HEK293 (cell line): ENCODE measurements around the gene DGAT2L6.
A peak's percentile ranks its signal among the peaks of the same experiment; 100 is the strongest.

Experiments
- AEBP2 ChIP-seq: fragments of 450-650 bp; formaldehyde crosslinking; IDR thresholded peaks from 2 replicates; pipeline ENCODE4 v1.5.1; 2016; ENCODE audit warnings: missing biosample characterization, missing genetic modification characterization, borderline replicate concordance
- GFI1B ChIP-seq: fragments of 450-650 bp; formaldehyde crosslinking; IDR thresholded peaks from 2 replicates; pipeline ENCODE4 v1.5.1; 2016; ENCODE audit warnings: missing biosample characterization, missing genetic modification characterization
- KLF16 ChIP-seq: fragments of 450-650 bp; formaldehyde crosslinking; IDR thresholded peaks from 2 replicates; pipeline ENCODE4 v1.5.1; 2017; ENCODE audit warnings: missing biosample characterization, missing genetic modification characterization
- KLF8 ChIP-seq: fragments of 450-650 bp; formaldehyde crosslinking; IDR thresholded peaks from 2 replicates; pipeline ENCODE4 v1.5.1; 2016; ENCODE audit warnings: missing biosample characterization, missing genetic modification characterization
- PRDM1 ChIP-seq: fragments of 450-650 bp; formaldehyde crosslinking; IDR thresholded peaks from 2 replicates; pipeline ENCODE4; 2016; ENCODE audit warnings: missing biosample characterization, missing genetic modification characterization
- TSHZ1 ChIP-seq: fragments of 450-650 bp; formaldehyde crosslinking; IDR thresholded peaks from 2 replicates; pipeline ENCODE4 v1.5.1; 2016; ENCODE audit warnings: missing biosample characterization, missing genetic modification characterization, borderline replicate concordance
- YY2 ChIP-seq: fragments of 450-650 bp; formaldehyde crosslinking; IDR thresholded peaks from 2 replicates; pipeline ENCODE4 v1.5.1; 2016; ENCODE audit warnings: missing biosample characterization, missing genetic modification characterization
- ZBTB1 ChIP-seq: fragments of 450-650 bp; formaldehyde crosslinking; IDR thresholded peaks from 2 replicates; pipeline ENCODE4 v1.5.1; 2016; ENCODE audit warnings: missing biosample characterization, missing genetic modification characterization
- ZBTB17 ChIP-seq: fragments of 450-650 bp; formaldehyde crosslinking; IDR thresholded peaks from 2 replicates; pipeline ENCODE4 v1.5.1; 2016; ENCODE audit warnings: missing biosample characterization, missing genetic modification characterization
- ZBTB48 ChIP-seq: fragments of 450-650 bp; formaldehyde crosslinking; IDR thresholded peaks from 2 replicates; pipeline ENCODE4 v1.5.1; 2016; ENCODE audit warnings: missing biosample characterization, missing genetic modification characterization
- ZNF18 ChIP-seq: fragments of 450-650 bp; formaldehyde crosslinking; IDR thresholded peaks from 2 replicates; pipeline ENCODE4 v1.5.1; 2016; ENCODE audit warnings: missing biosample characterization, missing genetic modification characterization
- ZNF2 ChIP-seq: fragments of 450-650 bp; formaldehyde crosslinking; IDR thresholded peaks from 2 replicates; pipeline ENCODE4 v1.5.1; 2016; ENCODE audit warnings: missing biosample characterization, missing genetic modification characterization
- ZNF221 ChIP-seq: fragments of 450-650 bp; formaldehyde crosslinking; IDR thresholded peaks from 2 replicates; pipeline ENCODE4 v1.5.1; 2017; ENCODE audit warnings: missing biosample characterization, missing genetic modification characterization, borderline replicate concordance
- ZNF274 ChIP-seq, 2 experiments: fragments of 200-500 bp in 1 of 2; fragments of 450-650 bp in 1 of 2; sonication (Bioruptor generic) in 1 of 2; formaldehyde crosslinking in 1 of 2; IDR thresholded peaks; 2 replicates each; pipeline versions ENCODE4 v1.5.1 to v1.6.1; 2014 to 2016; ENCODE audit warnings: borderline replicate concordance in 1 of 2, inconsistent platforms in 1 of 2, low read length in 1 of 2, missing biosample characterization in 1 of 2, missing genetic modification characterization in 1 of 2
- ZNF335 ChIP-seq: fragments of 450-650 bp; formaldehyde crosslinking; conservative IDR thresholded peaks from 2 replicates; pipeline ENCODE4 v1.5.1; 2016; ENCODE audit warnings: missing biosample characterization, missing genetic modification characterization
- ZNF362 ChIP-seq: fragments of 450-650 bp; formaldehyde crosslinking; IDR thresholded peaks from 2 replicates; pipeline ENCODE4 v1.5.1; 2016; ENCODE audit warnings: missing biosample characterization, missing genetic modification characterization
- ZNF366 ChIP-seq: fragments of 450-650 bp; formaldehyde crosslinking; conservative IDR thresholded peaks from 2 replicates; pipeline ENCODE4 v1.5.1; 2016; ENCODE audit warnings: missing biosample characterization, missing genetic modification characterization
- ZNF398 ChIP-seq: fragments of 450-650 bp; formaldehyde crosslinking; IDR thresholded peaks from 2 replicates; pipeline ENCODE4 v1.5.1; 2017; ENCODE audit warnings: missing biosample characterization, missing genetic modification characterization
- ZNF501 ChIP-seq: fragments of 450-650 bp; formaldehyde crosslinking; IDR thresholded peaks from 2 replicates; pipeline ENCODE4 v1.5.1; 2016; ENCODE audit warnings: missing biosample characterization, missing genetic modification characterization
- ZNF514 ChIP-seq: fragments of 450-650 bp; formaldehyde crosslinking; IDR thresholded peaks from 2 replicates; pipeline ENCODE4 v1.5.1; 2016; ENCODE audit warnings: missing biosample characterization, missing genetic modification characterization
- ZNF548 ChIP-seq: fragments of 450-650 bp; formaldehyde crosslinking; IDR thresholded peaks from 2 replicates; pipeline ENCODE4 v1.5.1; 2016; ENCODE audit warnings: missing biosample characterization, missing genetic modification characterization
- ZNF626 ChIP-seq: fragments of 450-650 bp; sonication (Bioruptor Pico); formaldehyde crosslinking; IDR thresholded peaks from 2 replicates; pipeline ENCODE4 v1.5.1; 2018; ENCODE audit warnings: missing biosample characterization, missing genetic modification characterization, inconsistent platforms
- ZNF660 ChIP-seq: fragments of 450-650 bp; IDR thresholded peaks from 2 replicates; pipeline ENCODE4 v1.5.1; 2018; ENCODE audit warnings: missing biosample characterization, mild to moderate bottlenecking, missing genetic modification characterization
- ZNF692 ChIP-seq: fragments of 450-650 bp; formaldehyde crosslinking; IDR thresholded peaks from 2 replicates; pipeline ENCODE4 v1.5.1; 2016; ENCODE audit warnings: missing biosample characterization, missing genetic modification characterization
- ZNF768 ChIP-seq: fragments of 450-650 bp; formaldehyde crosslinking; IDR thresholded peaks from 2 replicates; pipeline ENCODE4 v1.5.1; 2018; ENCODE audit warnings: missing biosample characterization, mild to moderate bottlenecking, missing genetic modification characterization
- ZNF776 ChIP-seq: fragments of 450-650 bp; formaldehyde crosslinking; IDR thresholded peaks from 2 replicates; pipeline ENCODE4 v1.5.0; 2017; ENCODE audit warnings: missing biosample characterization, missing genetic modification characterization, borderline replicate concordance

The DGAT2L6 gene

GRCh38 chrX:70133303-70134115 is 43.8 kb upstream of the DGAT2L6 start, which contains the start of gene IGBP1 (continued):
- TF ChIP-seq ZNF398 (tag by site-specific recombination), result 0 out of 2 replicates have a peak, but pooled peaks have one; percentile 16
- TF ChIP-seq KLF8, result peak; percentile 24; the same call in 1 of the 2 replicates
- 0 out of 2 replicates have a peak, but pooled peaks have one; percentile 11 for TF ChIP-seq ZNF660 (tag by site-specific recombination)
- TF ChIP-seq YY2 (tag by site-specific recombination), result no peak
- no peak for TF ChIP-seq ZNF2 (tag by site-specific recombination)
- no peak for TF ChIP-seq GFI1B
- peak; percentile 62 for TF ChIP-seq ZNF692 (tag by site-specific recombination)
- peak; percentile 53; the same call in 1 of the 2 replicates for TF ChIP-seq KLF16 (tag by site-specific recombination)
- no peak for TF ChIP-seq PRDM1
- no peak for TF ChIP-seq ZNF221 (tag by site-specific recombination)
- no peak for TF ChIP-seq AEBP2 (tag by site-specific recombination)
- TF ChIP-seq ZNF514 (tag by site-specific recombination), result no peak
- peak; percentile 69; the same call in 1 of the 2 replicates for TF ChIP-seq ZNF501 (tag by site-specific recombination)
- TF ChIP-seq ZNF776 (tag by site-specific recombination), result no peak
- TF ChIP-seq ZNF626 (tag by site-specific recombination), result no peak
- no peak for TF ChIP-seq ZNF274 (IDR thresholded peaks at IDR 0.05; ENCODE audit: low read length)
- TF ChIP-seq ZNF274 (tag by site-specific recombination; IDR thresholded peaks at IDR 0.05; ENCODE audit: borderline replicate concordance), result no peak
- no peak for TF ChIP-seq ZBTB1
- peak; percentile 58 for TF ChIP-seq ZBTB17 (tag by site-specific recombination)
- TF ChIP-seq ZNF548 (tag by site-specific recombination), result no peak
- no peak for TF ChIP-seq ZNF18 (tag by site-specific recombination)
- no peak for TF ChIP-seq ZNF366
- 0 out of 2 replicates have a peak, but pooled peaks have one; percentile 8 for TF ChIP-seq ZNF335 (tag by site-specific recombination)
- TF ChIP-seq TSHZ1 (tag by site-specific recombination), result no peak
- peak; percentile 92 for TF ChIP-seq ZBTB48 (tag by site-specific recombination)
- TF ChIP-seq ZNF768 (tag by site-specific recombination), result no peak; the same call in 1 of the 2 replicates
- TF ChIP-seq ZNF362 (tag by site-specific recombination), result no peak
